Lower leg skin (tissue), 3 donors: ENCODE data around the gene PPP4R1.

ENCODE experiments used
- CTCF ChIP-seq, 3 donors: fragments of 450-650 bp; IDR thresholded peaks; one replicate each; pipeline ENCODE4 v1.5.1; 2016; ENCODE audit warnings: antibody characterized with exemption in 3 of 3, mild to moderate bottlenecking in 3 of 3, moderate library complexity in 2 of 3
- POLR2A ChIP-seq, 2 donors: fragments of 450-650 bp; IDR thresholded peaks; one replicate each; pipeline ENCODE4 v1.6.1; 2016 to 2017; ENCODE audit warnings: antibody characterized with exemption in 2 of 2, mild to moderate bottlenecking in 1 of 2, moderate library complexity in 1 of 2

DNA sequence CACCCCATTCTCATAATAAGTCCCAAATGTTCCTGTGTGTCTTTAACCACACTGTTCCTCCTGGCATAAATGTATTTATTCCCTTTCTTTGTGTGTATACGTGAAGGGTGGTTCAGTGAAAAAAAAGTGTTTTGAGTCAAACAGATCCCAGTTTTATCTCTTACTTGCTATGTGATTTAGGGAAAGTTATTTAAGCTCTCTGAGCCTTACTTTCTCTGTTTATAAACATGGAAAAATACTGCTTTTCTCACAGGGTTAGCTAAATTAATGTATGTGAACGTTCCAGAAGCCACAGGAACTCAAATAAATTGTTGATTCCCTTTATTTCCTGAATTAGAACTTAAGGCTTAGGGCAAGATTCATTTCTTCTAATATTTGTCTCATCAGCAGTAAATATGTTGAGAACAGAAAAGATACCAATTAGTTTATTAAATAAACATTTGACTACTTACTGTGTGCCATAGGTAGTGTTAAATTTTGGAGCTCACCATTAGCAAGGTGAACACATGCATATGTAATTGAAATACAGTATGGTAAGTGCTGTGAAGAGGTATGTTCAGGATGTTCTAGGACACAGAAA is 105.8 kb downstream of the PPP4R1 start:
- TF ChIP-seq CTCF (IDR thresholded peaks at IDR 0.05) (no peak), POLR2A (IDR thresholded peaks at IDR 0.05) (no peak)
